Epithelial cell of proximal tubule (primary cell): Measurements from ENCODE around the gene PDE3A. TPM values are rescaled to one million over a fixed set of nuclear protein-coding genes. Genes with fewer than 3 reads are reported as not detected.
"Not testable (repeated sequence)": the region's sequence is repeated elsewhere in the genome, so short reads cannot be mapped to it uniquely, and the experiment has no call there.

Experiments used
- DNase-seq: peaks from one replicate; pipeline ENCODE4 v3.0.0-alpha.2; 2011; ENCODE audit warnings: low read depth
- H3K4me3 ChIP-seq: 2 replicates; pipeline ENCODE4 v1.5.1; 2011; ENCODE audit warnings: low read depth, mild to moderate bottlenecking, low read length
- CTCF ChIP-seq: conservative IDR thresholded peaks from 2 replicates; pipeline ENCODE4 v1.5.1; 2012; ENCODE audit warnings: low read depth, mild to moderate bottlenecking, low read length
- total RNA-seq: library from RNA; depleted of rRNA; stranded (reverse); fragments of >200 nt; gene quantifications from 2 replicates; pipeline ENCODE4 v1.2.3, GENCODE V29; 2015

PDE3A gene
- total RNA-seq, 1 donor from 2014 or later = 1.6 TPM

DNA sequence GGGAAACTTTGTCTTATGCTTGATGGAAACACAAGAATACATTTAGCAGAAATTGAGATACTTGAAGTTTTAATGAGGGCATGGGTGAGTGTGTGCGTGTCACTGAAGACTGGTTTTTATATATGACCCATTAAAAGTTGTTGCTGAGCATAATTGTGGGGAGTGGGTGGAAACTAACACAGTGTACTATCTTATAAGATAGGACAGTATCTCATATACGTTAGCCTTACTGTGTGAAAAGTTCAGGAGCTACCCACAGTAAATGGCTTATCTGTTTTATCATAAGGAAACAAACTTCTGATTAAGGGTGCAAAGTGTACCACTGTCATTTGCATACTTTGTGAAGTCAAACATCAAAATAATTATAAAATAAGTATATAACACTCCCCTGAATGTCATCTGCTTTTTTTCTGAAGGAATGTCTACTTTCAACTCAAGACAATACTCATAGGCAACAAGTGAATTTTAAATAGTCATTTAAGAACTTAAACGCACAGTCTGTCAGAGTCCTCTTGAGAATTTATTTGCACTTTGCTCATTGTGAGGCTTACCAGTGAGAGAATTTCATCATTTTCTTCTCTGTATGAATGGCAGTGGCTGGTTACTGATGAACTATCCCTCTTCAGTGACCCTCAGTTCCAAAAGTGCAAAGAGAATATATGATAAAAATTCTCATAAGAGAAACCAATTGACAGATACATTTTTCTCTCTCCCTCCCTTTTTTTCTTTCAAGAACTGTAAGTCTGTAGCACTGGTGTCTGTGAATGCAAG is 4.2 kb downstream of the PDE3A start:
- no peak for DNase-seq
- no peak for TF ChIP-seq CTCF
- no peak overlapping the region for H3K4me3 ChIP-seq

DNA sequence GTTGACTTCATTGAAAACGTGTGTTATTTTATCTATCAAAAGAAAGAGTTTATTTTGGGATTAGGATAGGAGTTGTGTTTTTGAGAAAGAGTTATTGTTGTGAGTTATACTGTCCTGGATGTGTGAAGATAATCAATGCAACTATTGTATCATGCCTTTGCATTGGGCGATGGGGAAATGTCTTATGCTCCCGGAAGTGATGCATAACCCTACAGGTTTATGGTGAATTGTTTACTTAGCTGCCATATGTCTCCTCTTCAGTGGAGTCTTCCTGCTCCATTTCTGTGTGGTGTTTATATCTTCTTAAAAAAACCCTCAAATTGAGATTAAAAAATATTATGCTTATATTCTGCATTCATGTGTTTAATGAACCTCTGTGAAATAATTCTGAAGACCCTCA is 6.5 kb downstream of the PDE3A start:
- no peak for TF ChIP-seq CTCF
- no peak for DNase-seq
- no peak overlapping the region for H3K4me3 ChIP-seq

DNA sequence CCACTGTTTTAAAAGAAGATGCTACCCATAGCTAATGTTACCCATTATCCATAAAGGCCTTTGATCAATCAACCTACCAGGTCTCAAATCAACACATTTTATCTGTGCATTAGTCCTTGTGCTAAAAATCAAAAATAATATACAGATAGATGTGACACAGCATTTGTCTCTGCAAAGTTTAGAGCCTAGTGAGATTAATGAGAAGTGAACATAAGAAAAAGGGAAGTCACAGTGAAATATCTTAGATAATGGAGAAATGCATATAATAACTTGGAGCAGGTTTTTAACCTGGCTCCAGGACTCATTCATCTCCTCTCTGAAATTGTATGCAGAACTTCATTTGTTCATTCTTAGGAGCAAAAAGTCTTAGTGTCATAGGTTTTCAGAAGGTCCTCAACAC is 7.2 kb downstream of the PDE3A start:
- no peak for TF ChIP-seq CTCF
- no peak for DNase-seq

GRCh38 chr12:20376984-20377383 is 8.6 kb downstream of the PDE3A start:
- peak; percentile 54 for TF ChIP-seq CTCF
- no peak for DNase-seq
- H3K4me3 ChIP-seq = no peak overlapping the region

More for the DNA sequence above, 7.2 kb downstream of the PDE3A start:
- no peak overlapping the region for H3K4me3 ChIP-seq

DNA sequence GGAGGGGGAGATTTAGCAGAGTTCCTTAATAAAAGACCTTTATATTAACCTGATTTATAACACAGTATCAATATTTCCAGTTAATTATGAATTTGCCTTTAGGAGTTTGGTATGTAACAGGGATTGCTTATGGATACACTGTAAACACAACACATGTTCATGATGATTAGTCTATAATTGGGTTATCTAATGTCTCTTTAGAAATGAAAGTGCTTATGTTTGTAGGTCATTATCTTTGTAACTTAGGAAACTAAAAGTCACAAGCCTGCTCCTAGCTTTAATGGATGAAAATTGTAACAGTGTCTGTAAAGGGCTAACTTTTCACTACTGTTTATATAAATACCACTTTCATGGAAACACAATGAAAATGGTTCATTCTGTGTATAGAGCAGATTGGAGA is 9.4 kb downstream of the PDE3A start:
- no peak for TF ChIP-seq CTCF
- no peak for DNase-seq
- H3K4me3 ChIP-seq = no peak overlapping the region

- TF ChIP-seq CTCF = no peak
- DNase-seq = no peak
- H3K4me3 ChIP-seq = no peak overlapping the region
Measured at GRCh38 chr12:20382117-20382516, 13.8 kb downstream of the PDE3A start.

DNA sequence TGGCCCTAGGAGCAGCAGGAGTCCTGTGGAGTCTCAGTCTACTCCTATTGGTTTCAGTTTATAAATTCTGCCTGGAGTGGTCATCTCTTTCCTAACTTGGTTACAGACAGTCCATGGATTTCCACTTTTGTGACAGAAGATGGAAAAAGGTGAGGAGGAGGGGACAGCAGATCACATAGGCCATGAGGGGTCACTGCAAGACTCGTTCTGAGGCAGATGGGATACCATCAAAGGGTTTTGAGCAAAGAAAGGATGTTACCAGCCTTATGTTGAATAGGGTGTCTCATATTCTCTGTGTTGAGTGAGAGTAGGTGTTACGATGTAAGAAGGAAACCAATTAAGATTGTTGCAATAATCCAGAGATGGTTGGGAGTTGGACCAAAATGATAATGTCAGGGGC is 15.3 kb downstream of the PDE3A start:
- no peak for TF ChIP-seq CTCF

DNA sequence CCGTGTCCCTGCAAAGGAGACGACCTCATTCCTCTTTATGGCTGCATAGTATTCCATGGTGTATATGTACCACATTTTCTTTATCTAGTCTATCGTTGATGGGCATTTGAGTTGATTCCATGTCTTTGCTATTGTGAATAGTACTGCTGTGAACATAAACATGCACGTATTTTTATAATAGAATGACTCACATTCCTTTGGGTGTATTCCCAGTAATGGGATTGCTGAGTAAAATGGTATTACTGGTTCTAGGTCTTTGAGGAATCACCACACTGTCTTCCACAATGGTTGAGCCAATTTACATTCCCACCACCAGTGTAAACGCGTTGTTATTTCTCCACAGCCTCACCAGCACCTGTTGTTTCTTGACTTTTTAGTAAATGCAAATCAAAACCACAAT is 16.5 kb downstream of the PDE3A start:
- not testable (repeated sequence) for DNase-seq, H3K4me3 ChIP-seq

More for the DNA sequence above, 15.3 kb downstream of the PDE3A start:
- DNase-seq = no peak
- no peak overlapping the region for H3K4me3 ChIP-seq
